Neural cell (in vitro differentiated cells): Measurements from ENCODE around the gene MMP14. TPM values are rescaled to one million over a fixed set of nuclear protein-coding genes. Genes with fewer than 3 reads are reported as not detected.

Experiments used
- H2AFZ ChIP-seq: fragments of 200-600, 300-800 bp; sonication (generic), shearing (Covaris generic); 2 replicates; pipeline ENCODE4 v1.6.0; 2014; ENCODE audit warnings: low read depth, mild to moderate bottlenecking, antibody characterized with exemption, low read length, moderate library complexity
- H3F3A ChIP-seq: fragments of 200-600 bp; shearing (Covaris generic); 2 replicates; pipeline ENCODE4 v1.6.1; 2016; ENCODE audit warnings: mild to moderate bottlenecking, moderate library complexity, mixed read lengths, antibody characterized with exemption, low read length; ENCODE audit not compliant: insufficient read depth, poor library complexity, severe bottlenecking
- H3K27ac ChIP-seq: fragments of 200-600, 300-800 bp; sonication (generic), shearing (Covaris generic); 2 replicates; pipeline ENCODE4 v1.5.1; 2014; ENCODE audit warnings: mild to moderate bottlenecking, low read length, moderate library complexity
- H3K27me3 ChIP-seq: fragments of 300-800, 200-600 bp; sonication (generic), shearing (Covaris generic); 2 replicates; pipeline ENCODE4 v1.6.0; 2014; ENCODE audit warnings: mild to moderate bottlenecking, low read depth, low read length, moderate library complexity; ENCODE audit not compliant: insufficient read depth
- H3K36me3 ChIP-seq: fragments of 300-800, 200-600 bp; sonication (generic), shearing (Covaris generic); 2 replicates; pipeline ENCODE4 v1.5.1; 2014; ENCODE audit warnings: mild to moderate bottlenecking, antibody characterized with exemption, low read length, moderate library complexity; ENCODE audit not compliant: insufficient read depth
- H3K4me2 ChIP-seq: fragments of 300-800, 200-600 bp; sonication (generic), shearing (Covaris generic); 2 replicates; pipeline ENCODE4 v1.6.0; 2014; ENCODE audit warnings: mild to moderate bottlenecking, low read length
- H3K4me3 ChIP-seq: fragments of 300-800, 200-600 bp; sonication (generic), shearing (Covaris generic); 2 replicates; pipeline ENCODE4 v1.5.1; 2014; ENCODE audit warnings: mild to moderate bottlenecking, low read length, moderate library complexity
- H3K79me2 ChIP-seq: fragments of 200-600 bp; shearing (Covaris generic); replicated peaks from 2 replicates; pipeline ENCODE4 v1.6.0; 2014; ENCODE audit warnings: mild to moderate bottlenecking, low read length, moderate library complexity; ENCODE audit not compliant: insufficient read depth
- H3K9ac ChIP-seq: fragments of 300-800, 200-600 bp; sonication (generic), shearing (Covaris generic); 2 replicates; pipeline ENCODE4 v1.6.1; 2016; ENCODE audit warnings: mild to moderate bottlenecking, low read length, mixed read lengths
- H3K9me2 ChIP-seq: fragments of 200-600 bp; shearing (Covaris generic); 2 replicates; pipeline ENCODE4 v1.6.1; 2016; ENCODE audit warnings: mild to moderate bottlenecking, low read length, mixed read lengths; ENCODE audit not compliant: insufficient read depth
- H3K9me3 ChIP-seq: fragments of 200-600, 300-800 bp; sonication (generic), shearing (Covaris generic); 2 replicates; pipeline ENCODE4 v1.6.1; 2016; ENCODE audit warnings: mild to moderate bottlenecking, mixed run types, low read length, moderate library complexity, mixed read lengths
- H4K20me1 ChIP-seq: fragments of 200-600 bp; shearing (Covaris generic); 2 replicates; pipeline ENCODE4 v1.6.1; 2016; ENCODE audit warnings: mild to moderate bottlenecking, mixed run types; ENCODE audit not compliant: insufficient read depth
- CTCF ChIP-seq: fragments of 450-650 bp; IDR thresholded peaks from 2 replicates; pipeline ENCODE4 v1.5.1; 2014; ENCODE audit warnings: antibody characterized with exemption, mild to moderate bottlenecking, moderate library complexity; ENCODE audit not compliant: poor library complexity, severe bottlenecking
- EP300 ChIP-seq: fragments of 450-650 bp; conservative IDR thresholded peaks from 2 replicates; pipeline ENCODE4 v1.6.1; 2014; ENCODE audit warnings: antibody characterized with exemption, mild to moderate bottlenecking, moderate library complexity; ENCODE audit not compliant: poor library complexity, severe bottlenecking
- EZH2 ChIP-seq: fragments of 200-600, 300-800 bp; shearing (Covaris generic), sonication (generic); IDR thresholded peaks from 2 replicates; pipeline ENCODE4 v1.6.1; 2014; ENCODE audit warnings: antibody characterized with exemption, low read length, borderline replicate concordance, mild to moderate bottlenecking; ENCODE audit not compliant: insufficient read depth, poor library complexity, severe bottlenecking
- MXI1 ChIP-seq: fragments of 450-650 bp; conservative IDR thresholded peaks from 2 replicates; pipeline ENCODE4 v1.6.1; 2014; ENCODE audit warnings: antibody characterized with exemption, mild to moderate bottlenecking; ENCODE audit not compliant: poor library complexity, severe bottlenecking
- POLR2AphosphoS5 ChIP-seq: IDR thresholded peaks from 2 replicates; pipeline ENCODE4 v1.6.1; 2012
- RAD21 ChIP-seq: fragments of 450-650 bp; conservative IDR thresholded peaks from 2 replicates; pipeline ENCODE4 v1.6.1; 2014; ENCODE audit warnings: antibody characterized with exemption, mild to moderate bottlenecking, moderate library complexity
- REST ChIP-seq: IDR thresholded peaks from 2 replicates; pipeline ENCODE4 v1.6.1; 2012; ENCODE audit warnings: borderline replicate concordance
- SMC3 ChIP-seq: fragments of 450-650 bp; conservative IDR thresholded peaks from 2 replicates; pipeline ENCODE4 v1.6.1; 2014; ENCODE audit warnings: antibody characterized with exemption, mild to moderate bottlenecking, moderate library complexity; ENCODE audit not compliant: poor library complexity
- TAF1 ChIP-seq: IDR thresholded peaks from 2 replicates; pipeline ENCODE4 v1.6.1; 2012; ENCODE audit warnings: low read depth
- polyA plus RNA-seq: library from polyadenylated mRNA; depleted of rRNA; stranded (reverse); fragments of >200 nt; gene quantifications from 2 replicates; pipeline ENCODE4 v1.2.3, GENCODE V29; 2014

MMP14 gene
- polyA plus RNA-seq, 1 donor from 2014 or later = 1.5 TPM

- Histone ChIP-seq H3K27ac (no peak overlapping the region), H3K4me3 (no peak overlapping the region), H3K9me2 (no peaks in the 10 kb centered on the region), H3K79me2 (no peaks in the 10 kb centered on the region), H3K36me3 (no peaks in the 10 kb centered on the region), H3K4me2 (no peak overlapping the region), H3K27me3 (no peaks in the 10 kb centered on the region), H3K9me3 (no peaks in the 10 kb centered on the region), H3K9ac (no peak overlapping the region), H2AFZ (no peak overlapping the region), H3F3A (no peaks in the 10 kb centered on the region), H4K20me1 (no peaks in the 10 kb centered on the region)
- no peak for TF ChIP-seq RAD21
Measured at GRCh38 chr14:22848351-22849164, 12.2 kb downstream of the MMP14 start.

- no peaks in the 10 kb centered on the region for H3K9me2 ChIP-seq
- H3K9me3 ChIP-seq = no peaks in the 10 kb centered on the region
- TF ChIP-seq RAD21 (no peak), EZH2 (no peak), TAF1 (no peak), CTCF (no peak), MXI1 (no peak), POLR2AphosphoS5 (no peak), SMC3 (no peak), REST (no peak), EP300 (no peak)
- H3K9ac ChIP-seq = no peak overlapping the region
- no peaks in the 10 kb centered on the region for H3F3A ChIP-seq
- H3K36me3 ChIP-seq = no peaks in the 10 kb centered on the region
- no peak overlapping the region for H3K4me3 ChIP-seq
- H4K20me1 ChIP-seq = no peaks in the 10 kb centered on the region
- no peaks in the 10 kb centered on the region for H3K79me2 ChIP-seq
- H3K27me3 ChIP-seq = no peaks in the 10 kb centered on the region
- H2AFZ ChIP-seq = no peak overlapping the region
- H3K27ac ChIP-seq = no peak overlapping the region
- no peak overlapping the region for H3K4me2 ChIP-seq
Measured at GRCh38 chr14:22849212-22849819, 12.9 kb downstream of the MMP14 start.
